GM23338 (cell line): ENCODE measurements around the gene MTREX. TPM values are rescaled to one million over a fixed set of nuclear protein-coding genes. Genes with fewer than 3 reads are reported as not detected.

ENCODE experiments used
- ATAC-seq: fragments of 200-7000 bp; cut with Tn5 transposase; 3 replicates; pipeline ENCODE4 v1.9.1; 2020
- DNase-seq: peaks from one replicate; pipeline ENCODE4 v3.0.0-alpha.2; 2015; ENCODE audit warnings: low spot score
- H2AFZ ChIP-seq: fragments of 200-600 bp; sonication (generic); 2 replicates; pipeline ENCODE4 v1.8.0; 2016; ENCODE audit warnings: antibody characterized with exemption, mild to moderate bottlenecking, moderate library complexity
- H3F3A ChIP-seq: fragments of 200-600 bp; sonication (generic); replicated peaks from 2 replicates; pipeline ENCODE4 v1.8.0; 2017; ENCODE audit warnings: antibody characterized with exemption, mixed run types, low read depth
- H3K27ac ChIP-seq: fragments of 200-600 bp; sonication (generic); 2 replicates; pipeline ENCODE4 v1.6.1; 2016; ENCODE audit warnings: low read depth
- H3K27me3 ChIP-seq: fragments of 200-600 bp; sonication (generic); 2 replicates; pipeline ENCODE4 v1.8.0; 2016; ENCODE audit warnings: mild to moderate bottlenecking, mixed run types, moderate library complexity; ENCODE audit not compliant: insufficient read depth
- H3K36me3 ChIP-seq: fragments of 200-600 bp; sonication (generic); 2 replicates; pipeline ENCODE4 v1.8.0; 2016; ENCODE audit warnings: mild to moderate bottlenecking; ENCODE audit not compliant: insufficient read depth
- H3K4me1 ChIP-seq: fragments of 200-600 bp; sonication (generic); 2 replicates; pipeline ENCODE4 v1.8.0; 2016; ENCODE audit warnings: mild to moderate bottlenecking, moderate library complexity; ENCODE audit not compliant: insufficient read depth
- H3K4me2 ChIP-seq: fragments of 200-600 bp; sonication (generic); 2 replicates; pipeline ENCODE4 v1.7.1; 2017; ENCODE audit warnings: mixed run types
- H3K4me3 ChIP-seq: fragments of 200-600 bp; sonication (generic); 2 replicates; pipeline ENCODE4 v1.6.1; 2016; ENCODE audit warnings: mixed run types
- H3K79me2 ChIP-seq: fragments of 200-600 bp; sonication (generic); replicated peaks from 2 replicates; pipeline ENCODE4 v1.8.0; 2017; ENCODE audit warnings: mild to moderate bottlenecking; ENCODE audit not compliant: insufficient read depth
- H3K9me2 ChIP-seq: fragments of 200-600 bp; sonication (generic); 2 replicates; pipeline ENCODE4 v1.8.0; 2017; ENCODE audit not compliant: insufficient read depth
- H4K20me1 ChIP-seq: fragments of 200-600 bp; sonication (generic); replicated peaks from 2 replicates; pipeline ENCODE4 v1.8.0; 2017; ENCODE audit warnings: mild to moderate bottlenecking; ENCODE audit not compliant: insufficient read depth
- H3K27ac Mint-ChIP-seq: 2 replicates; pipeline ENCODE4 v1.8.0; 2020; ENCODE audit warnings: inconsistent platforms, mild to moderate bottlenecking, moderate library complexity, mixed read lengths
- H3K27me3 Mint-ChIP-seq: 3 replicates; pipeline ENCODE4 v1.8.0; 2022; ENCODE audit warnings: low read depth, mild to moderate bottlenecking, moderate library complexity, mixed read lengths, inconsistent platforms; ENCODE audit not compliant: insufficient read depth, poor library complexity
- H3K36me3 Mint-ChIP-seq: 3 replicates; pipeline ENCODE4 v1.8.0; 2021; ENCODE audit warnings: low read depth, mild to moderate bottlenecking, inconsistent platforms, moderate library complexity, mixed read lengths
- H3K4me1 Mint-ChIP-seq: 3 replicates; pipeline ENCODE4 v1.8.0; 2020; ENCODE audit warnings: mild to moderate bottlenecking, inconsistent platforms, mixed read lengths
- H3K4me3 Mint-ChIP-seq: 3 replicates; pipeline ENCODE4 v1.8.0; 2021; ENCODE audit warnings: moderate library complexity, mild to moderate bottlenecking, inconsistent platforms, mixed read lengths
- H3K9me3 Mint-ChIP-seq: 3 replicates; pipeline ENCODE4 v1.8.0; 2020; ENCODE audit warnings: moderate library complexity, mild to moderate bottlenecking, inconsistent platforms, mixed read lengths
- CREB1 ChIP-seq: fragments of 250-450 bp; sonication (Bioruptor Pico); IDR thresholded peaks from 2 replicates; pipeline ENCODE4 v1.5.0; 2020; ENCODE audit warnings: low read depth, mild to moderate bottlenecking, moderate library complexity
- CTCF ChIP-seq, 2 experiments: fragments of 200-600 bp in 1 of 2; sonication (generic) in 1 of 2; conservative IDR thresholded peaks; 2 replicates each; pipeline versions ENCODE4 v1.5.1 to v1.6.1; 2016 to 2017; ENCODE audit warnings: antibody characterized with exemption in 2 of 2, low read depth in 2 of 2, mild to moderate bottlenecking in 2 of 2, moderate library complexity in 1 of 2
- ETS1 ChIP-seq: IDR thresholded peaks from 2 replicates; pipeline ENCODE4 v1.6.1; 2016; ENCODE audit warnings: antibody characterized with exemption
- EZH2 ChIP-seq: fragments of 200-600 bp; sonication (generic); IDR thresholded peaks from one replicate; pipeline ENCODE4 v1.8.0; 2017; ENCODE audit warnings: antibody characterized with exemption, mild to moderate bottlenecking, low read depth; ENCODE audit not compliant: unreplicated experiment
- EZH2phosphoT487 ChIP-seq: fragments of 200-600 bp; sonication (generic); IDR thresholded peaks from one replicate; pipeline ENCODE4 v1.8.1; 2018; ENCODE audit warnings: antibody characterized with exemption; ENCODE audit not compliant: unreplicated experiment
- JUNB ChIP-seq: IDR thresholded peaks from one replicate; pipeline ENCODE4 v1.6.1; 2016; ENCODE audit warnings: antibody characterized with exemption; ENCODE audit not compliant: unreplicated experiment
- NANOG ChIP-seq: IDR thresholded peaks from 2 replicates; pipeline ENCODE4 v1.6.1; 2016; ENCODE audit warnings: antibody characterized with exemption, borderline replicate concordance
- POLR2AphosphoS5 ChIP-seq: IDR thresholded peaks from 2 replicates; pipeline ENCODE4 v1.6.1; 2016; ENCODE audit warnings: antibody characterized with exemption, low read depth
- REST ChIP-seq: IDR thresholded peaks from one replicate; pipeline ENCODE4 v1.6.1; 2018; ENCODE audit warnings: antibody characterized with exemption; ENCODE audit not compliant: unreplicated experiment
- STAT1 ChIP-seq: IDR thresholded peaks from one replicate; pipeline ENCODE4 v1.6.1; 2016; ENCODE audit warnings: antibody characterized with exemption; ENCODE audit not compliant: unreplicated experiment
- ZNF114 ChIP-seq: fragments of 250-450 bp; sonication (Bioruptor Pico); IDR thresholded peaks from 2 replicates; pipeline ENCODE4 v1.5.0; 2020; ENCODE audit warnings: mild to moderate bottlenecking, moderate library complexity
- ZNF331 ChIP-seq: fragments of 250-450 bp; sonication (Bioruptor Pico); IDR thresholded peaks from 2 replicates; pipeline ENCODE4 v1.5.0; 2020; ENCODE audit warnings: low read depth, mild to moderate bottlenecking, moderate library complexity
- ZNF462 ChIP-seq: fragments of 250-450 bp; sonication (Bioruptor Pico); IDR thresholded peaks from 2 replicates; pipeline ENCODE4 v1.5.0; 2020; ENCODE audit warnings: mild to moderate bottlenecking, moderate library complexity
- polyA plus RNA-seq: library from polyadenylated mRNA; unstranded; fragments of >200 nt; fragmentation: Nextera tagmentation; extraction: Ambion mirVana; gene quantifications from 2 replicates; pipeline ENCODE4 v1.2.1, GENCODE V29; 2016
- total RNA-seq: library from RNA; depleted of rRNA; stranded (reverse); fragments of >200 nt; shearing (Covaris generic); gene quantifications from 2 replicates; pipeline ENCODE4 v1.2.3, GENCODE V29; 2014

Gene MTREX
- total and polyA plus RNA-seq, 2 experiments from 2014 or later: 47.5 to 94.9 TPM

GRCh38 chr5:55391707-55392106, 83.9 kb downstream of the MTREX start:
- H3K27ac ChIP-seq: no peak overlapping the region
- Mint-ChIP-seq H3K27ac (no peak overlapping the region), H3K9me3 (peaks cover 15% of the 10 kb centered on the region), H3K4me3 (no peak overlapping the region), H3K36me3 (peaks cover 63% of the 10 kb centered on the region), H3K27me3 (peaks cover 2% of the 10 kb centered on the region), H3K4me1 (peaks cover 17% of the 10 kb centered on the region; the same call in 2 of the 3 replicates)
- DNase-seq: no peak
- no peaks in the 10 kb centered on the region for H3K9me2 ChIP-seq
- H3K4me2 ChIP-seq: no peak overlapping the region
- H3K79me2 ChIP-seq: no peaks in the 10 kb centered on the region
- TF ChIP-seq ZNF114 (CRISPR knock-in tag) (no peak), REST (no peak), POLR2AphosphoS5 (no peak), ZNF462 (CRISPR knock-in tag) (no peak), ZNF331 (no peak), EZH2phosphoT487 (no peak), CTCF (conservative IDR thresholded peaks at IDR 0.05; ENCODE audit: low read depth in 2 of 2) (no peak), NANOG (no peak), CREB1 (CRISPR knock-in tag) (no peak), EZH2 (no peak), JUNB (no peak), ETS1 (no peak), STAT1 (no peak)
- no peaks in the 10 kb centered on the region for H3F3A ChIP-seq
- no peaks in the 10 kb centered on the region; the same call in 1 of the 2 replicates for H3K36me3 ChIP-seq
- no peaks in the 10 kb centered on the region for H3K27me3 ChIP-seq
- no peak overlapping the region for H3K4me3 ChIP-seq
- 0 out of 2 replicates have a peak, but pooled peaks cover 8% of the 10 kb centered on the region for H3K4me1 ChIP-seq
- no peaks in the 10 kb centered on the region for H4K20me1 ChIP-seq
- no peak for ATAC-seq
- H2AFZ ChIP-seq: no peak overlapping the region
